ENCODE data around the gene ACTN2.

Gene ACTN2

GRCh38 chr1:236742421-236743160 is 56.3 kb downstream of the ACTN2 start:
- DNase-seq (ENCODE audit: low read depth), result no peak

DNA sequence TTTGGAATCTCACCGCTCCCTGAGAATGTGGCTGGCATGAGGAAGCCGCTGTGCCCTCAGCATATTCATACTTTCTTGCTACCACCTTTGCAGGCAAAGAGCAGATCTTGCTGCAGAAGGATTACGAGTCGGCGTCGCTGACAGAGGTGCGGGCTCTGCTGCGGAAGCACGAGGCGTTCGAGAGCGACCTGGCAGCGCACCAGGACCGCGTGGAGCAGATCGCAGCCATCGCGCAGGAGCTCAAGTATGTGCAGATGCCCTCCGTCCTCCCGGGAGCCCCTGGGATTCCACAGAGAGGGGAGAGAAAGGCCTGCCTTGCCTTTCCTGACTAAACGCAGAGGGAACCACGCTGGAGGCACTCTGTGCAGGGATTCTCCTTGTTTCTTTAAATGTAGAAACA is 58.2 kb downstream of the ACTN2 start:
- DNase-seq (ENCODE audit: low read depth), result no peak

DNA sequence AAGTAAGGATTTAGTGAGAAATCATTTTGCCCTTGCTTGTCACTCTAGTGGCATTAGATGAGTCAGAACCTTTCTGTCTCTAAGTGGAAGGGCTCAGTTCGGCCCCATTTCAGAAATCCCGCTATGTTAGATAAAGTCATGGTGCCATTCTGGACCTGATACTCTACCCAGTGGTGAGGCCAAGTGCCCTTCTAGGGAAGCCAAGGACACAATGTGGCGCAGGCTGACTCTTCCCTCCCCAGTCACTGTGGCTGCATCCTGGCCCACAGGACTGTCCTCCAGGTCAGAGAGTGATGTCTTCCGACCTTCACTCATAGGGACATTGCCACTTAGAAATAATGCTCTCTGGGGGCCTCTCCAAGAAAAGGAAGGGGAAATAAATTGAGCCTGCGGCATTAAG is 60.5 kb downstream of the ACTN2 start:
- no peak for DNase-seq (ENCODE audit: low read depth)

- no peak for DNase-seq (ENCODE audit: low read depth)
Measured at GRCh38 chr1:236747311-236747985, 61.1 kb downstream of the ACTN2 start.

DNA sequence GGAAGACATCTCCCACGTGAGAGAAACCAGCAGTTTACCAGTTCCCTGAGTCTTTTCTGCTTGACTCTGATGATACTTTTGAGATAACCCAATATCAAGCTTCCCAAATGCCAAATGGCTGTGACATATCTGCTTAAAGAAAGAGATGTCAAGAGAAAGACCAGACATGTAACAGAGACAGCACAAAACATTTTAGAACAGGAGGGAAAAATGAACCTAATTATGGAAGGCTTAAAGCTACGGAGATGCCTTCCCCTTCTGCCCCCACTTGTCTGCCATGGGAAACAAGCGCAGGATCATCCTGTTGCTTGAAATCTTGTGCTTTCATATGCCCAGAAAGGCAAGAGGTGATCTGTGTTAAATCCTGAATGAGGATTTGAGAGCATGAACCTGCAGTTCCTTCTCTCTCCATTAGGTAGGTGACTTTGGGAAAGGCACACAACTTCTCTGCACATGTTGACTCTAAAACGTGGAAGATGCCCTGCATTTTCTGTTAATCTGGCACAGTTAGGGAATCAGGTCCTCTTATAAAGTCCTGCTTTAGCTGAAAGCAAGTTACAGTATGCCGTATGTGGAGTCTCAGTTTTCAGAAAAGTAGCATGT is 62.1 kb downstream of the ACTN2 start:
- no peak for DNase-seq (ENCODE audit: low read depth)

DNA sequence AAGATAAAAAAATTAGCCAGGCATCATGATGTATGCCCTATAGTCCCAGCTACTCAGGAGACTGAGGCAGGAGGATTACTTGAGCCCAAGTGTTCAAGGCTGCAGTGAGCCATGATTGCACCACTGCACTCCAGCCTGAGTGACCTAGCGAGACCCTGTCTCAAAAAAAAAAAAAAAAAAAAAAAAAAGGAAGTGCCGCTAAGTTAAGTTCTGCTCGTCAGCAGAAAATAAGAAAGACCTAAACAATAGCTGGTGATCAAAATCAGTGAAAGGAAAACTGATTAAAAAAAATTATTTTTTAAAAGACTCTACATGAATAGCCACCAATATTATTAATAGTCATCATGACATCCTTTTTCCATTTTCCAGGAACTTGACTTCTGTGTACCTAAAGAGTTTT is 64.6 kb downstream of the ACTN2 start:
- no peak for DNase-seq (ENCODE audit: low read depth)

DNA sequence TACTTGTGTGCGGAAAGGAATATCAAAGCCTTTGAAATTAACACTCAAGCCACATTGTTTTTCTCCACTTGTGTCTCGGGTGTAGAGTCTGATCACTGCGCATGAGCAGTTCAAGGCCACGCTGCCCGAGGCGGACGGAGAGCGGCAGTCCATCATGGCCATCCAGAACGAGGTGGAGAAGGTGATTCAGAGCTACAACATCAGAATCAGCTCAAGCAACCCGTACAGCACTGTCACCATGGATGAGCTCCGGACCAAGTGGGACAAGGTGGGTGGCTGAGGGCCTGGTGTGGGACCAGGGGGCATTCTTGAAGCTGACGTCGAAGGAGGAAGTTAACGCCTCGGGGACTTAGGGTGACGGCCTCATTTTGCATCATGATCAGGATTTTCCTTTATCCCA is 65.1 kb downstream of the ACTN2 start:
- no peak for DNase-seq (ENCODE audit: low read depth)

- no peak for DNase-seq (ENCODE audit: low read depth)
Measured at GRCh38 chr1:236751935-236752334, 65.6 kb downstream of the ACTN2 start.

GRCh38 chr1:236753516-236753915 is 67.2 kb downstream of the ACTN2 start:
- no peak for DNase-seq (ENCODE audit: low read depth)

DNA sequence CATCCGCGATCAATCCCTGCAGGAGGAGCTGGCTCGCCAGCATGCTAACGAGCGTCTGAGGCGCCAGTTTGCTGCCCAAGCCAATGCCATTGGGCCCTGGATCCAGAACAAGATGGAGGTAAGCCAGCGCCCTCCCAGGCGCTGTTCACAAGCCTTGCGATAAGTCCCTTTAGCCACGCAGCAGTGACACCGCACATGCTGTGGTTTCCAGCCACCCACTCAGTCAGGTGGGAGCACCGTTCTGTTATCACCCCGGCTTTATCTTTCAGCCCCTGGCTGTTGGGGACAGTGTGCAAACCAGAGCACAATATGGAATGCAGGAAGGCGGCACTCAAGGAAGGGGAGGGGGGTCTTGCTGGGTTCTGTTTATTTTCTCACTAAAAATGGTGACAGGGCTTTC is 67.7 kb downstream of the ACTN2 start:
- no peak for DNase-seq (ENCODE audit: low read depth)

GRCh38 chr1:236754525-236755210 is 68.4 kb downstream of the ACTN2 start:
- no peak for DNase-seq (ENCODE audit: low read depth)

DNA sequence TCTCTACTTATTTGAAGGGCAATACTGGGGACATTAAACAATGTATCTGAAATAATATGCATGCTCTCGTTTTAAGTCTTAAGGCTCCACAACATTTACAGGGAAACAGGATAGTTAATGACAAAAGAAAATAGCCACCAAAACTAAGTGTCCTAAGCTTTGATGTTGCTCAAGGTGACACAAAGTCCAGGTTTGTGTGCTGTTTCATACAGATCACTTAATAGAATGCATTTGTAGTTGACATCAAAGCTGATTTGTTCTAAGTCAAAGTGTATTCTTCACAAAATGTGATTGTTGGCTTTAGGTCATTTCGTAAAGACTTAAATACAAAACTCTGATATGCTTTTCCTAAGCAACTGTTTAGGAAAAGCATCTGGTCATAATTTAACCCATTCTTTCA is 71.3 kb downstream of the ACTN2 start:
- no peak for DNase-seq (ENCODE audit: low read depth)

DNA sequence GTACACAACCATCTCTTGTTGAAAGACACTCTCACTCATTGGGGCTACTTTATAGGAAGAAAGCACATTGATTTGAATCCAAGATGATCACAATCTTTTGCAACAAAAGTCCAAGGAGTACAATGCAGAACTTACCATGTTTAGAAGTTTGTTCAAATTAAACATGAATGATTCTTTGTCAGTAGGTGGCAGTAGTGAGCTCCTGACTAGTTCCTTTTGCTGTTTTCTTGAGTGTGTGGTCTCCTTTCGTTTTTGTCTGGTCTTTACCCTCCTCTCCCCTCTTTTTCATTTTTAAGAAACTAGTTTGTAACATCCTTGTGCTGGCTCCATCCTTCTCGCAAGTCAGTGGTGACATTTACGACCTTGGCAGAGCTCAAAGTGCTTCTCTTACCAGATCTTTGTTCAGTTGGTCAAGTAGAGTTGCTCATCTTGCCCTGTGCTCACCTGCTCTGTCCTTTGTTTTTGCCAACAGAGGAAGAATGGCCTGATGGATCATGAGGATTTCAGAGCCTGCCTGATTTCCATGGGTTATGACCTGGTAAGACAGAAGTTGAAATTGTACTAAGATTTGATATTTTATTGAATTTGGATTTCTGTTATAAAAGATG is 73.1 kb downstream of the ACTN2 start:
- no peak for DNase-seq (ENCODE audit: low read depth)

- DNase-seq (ENCODE audit: low read depth), result no peak
Measured at GRCh38 chr1:236760480-236760879, 74.2 kb downstream of the ACTN2 start.

GRCh38 chr1:236760986-236761385 is 74.7 kb downstream of the ACTN2 start:
- no peak for DNase-seq (ENCODE audit: low read depth)

GRCh38 chr1:236761397-236762132 is 75.3 kb downstream of the ACTN2 start:
- DNase-seq (ENCODE audit: low read depth), result no peak

DNA sequence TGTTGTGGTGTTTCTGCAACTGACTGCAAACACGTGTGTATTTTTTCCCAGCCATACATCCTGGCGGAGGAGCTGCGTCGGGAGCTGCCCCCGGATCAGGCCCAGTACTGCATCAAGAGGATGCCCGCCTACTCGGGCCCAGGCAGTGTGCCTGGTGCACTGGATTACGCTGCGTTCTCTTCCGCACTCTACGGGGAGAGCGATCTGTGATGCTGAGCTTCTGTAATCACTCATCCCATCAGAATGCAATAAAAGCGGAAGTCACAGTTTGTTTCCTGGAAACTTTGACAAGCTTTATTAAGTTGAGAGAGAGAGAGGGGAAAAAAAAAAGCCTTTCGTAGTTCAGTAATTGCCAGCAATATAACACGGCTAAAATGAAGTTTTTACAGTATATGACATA is 76.1 kb downstream of the ACTN2 start:
- DNase-seq (ENCODE audit: low read depth), result no peak

- DNase-seq (ENCODE audit: low read depth), result no peak
Measured at GRCh38 chr1:236765831-236766230, 79.5 kb downstream of the ACTN2 start.

- no peak for DNase-seq (ENCODE audit: low read depth)
Measured at GRCh38 chr1:236766506-236766905, 80.2 kb downstream of the ACTN2 start.

DNA sequence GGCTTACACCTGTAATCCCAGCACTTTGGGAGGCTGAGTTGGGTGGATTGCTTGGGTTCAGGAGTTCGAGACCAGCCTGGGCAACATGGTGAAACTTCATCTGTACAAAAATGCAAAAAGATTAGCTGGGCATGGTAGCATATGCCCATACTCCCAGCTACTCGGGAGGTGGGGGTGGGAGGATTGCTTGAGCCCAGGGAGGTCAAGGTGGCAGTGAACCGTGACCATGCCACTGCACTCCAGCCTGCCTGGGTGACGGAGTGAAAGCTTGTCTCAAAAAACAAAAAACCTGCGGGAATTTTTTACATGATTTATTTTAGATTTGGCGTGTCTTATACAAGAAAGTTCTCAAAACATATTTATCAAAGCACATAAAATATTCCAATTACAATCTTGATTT is 81.0 kb downstream of the ACTN2 start:
- DNase-seq (ENCODE audit: low read depth), result no peak

DNA sequence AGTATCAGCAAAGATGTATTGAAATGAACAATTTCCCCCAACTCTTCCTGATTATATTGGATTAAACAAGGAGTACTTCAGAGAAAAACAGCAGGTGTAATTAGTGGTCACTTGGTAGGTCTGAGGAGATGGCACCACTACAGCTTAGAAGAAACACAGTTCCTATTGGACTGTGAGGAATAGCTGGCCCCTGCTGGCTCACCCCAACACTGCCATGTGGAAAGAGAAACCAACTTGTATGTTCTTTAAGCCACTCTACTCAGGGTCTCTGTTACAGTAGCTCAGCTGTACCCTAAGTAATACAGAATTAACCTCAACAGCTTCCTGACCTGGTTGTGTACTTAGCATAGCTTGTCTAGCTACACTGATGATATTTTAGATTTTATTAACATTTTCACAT is 82.3 kb downstream of the ACTN2 start:
- no peak for DNase-seq (ENCODE audit: low read depth)

- no peak for DNase-seq (ENCODE audit: low read depth)
Measured at GRCh38 chr1:236773919-236774318, 87.6 kb downstream of the ACTN2 start.

Measured in activated T-cell treated with anti-CD3 and anti-CD28 coated beads for 24 hours (primary cell).